Heart right ventricle (tissue), 16 donors: ENCODE measurements around the gene EIF4G1. TPM values are rescaled to one million over a fixed set of nuclear protein-coding genes. Genes with fewer than 3 reads are reported as not detected.

Experiments
- ATAC-seq, 8 donors: fragments of 200-7000 bp; cut with Tn5 transposase; one replicate each; pipeline ENCODE4 v1.9.1; 2020; ENCODE audit warnings: mild to moderate bottlenecking in 8 of 8, moderate library complexity in 8 of 8, moderate number of reproducible peaks in 1 of 8
- DNase-seq, 2 donors: peaks; one replicate each; pipeline ENCODE4 v3.0.0-alpha.2; 2020
- H3K27ac ChIP-seq, 10 donors: fragments of 200-600 bp; sonication (generic) in 2 of 10; one replicate each; pipeline versions ENCODE4 v1.5.0 to v1.8.0; 2020 to 2022; ENCODE audit warnings: mild to moderate bottlenecking in 3 of 10
- H3K27me3 ChIP-seq, 7 donors: fragments of 200-600 bp; one replicate each; pipeline ENCODE4 v1.8.0; 2021 to 2022; ENCODE audit warnings: mild to moderate bottlenecking in 2 of 7
- H3K36me3 ChIP-seq, 9 donors: fragments of 200-600 bp; sonication (generic) in 1 of 9; one replicate each; pipeline versions ENCODE4 v1.5.0 to v1.8.0; 2020 to 2022; ENCODE audit warnings: mild to moderate bottlenecking in 2 of 9
- H3K4me1 ChIP-seq, 9 donors: fragments of 200-600 bp; sonication (generic) in 1 of 9; one replicate each; pipeline versions ENCODE4 v1.5.0 to v1.8.0; 2020 to 2022; ENCODE audit warnings: mild to moderate bottlenecking in 4 of 9
- H3K4me3 ChIP-seq, 10 donors: fragments of 200-600 bp; sonication (generic) in 2 of 10; one replicate each; pipeline versions ENCODE4 v1.5.0 to v1.8.0; 2020 to 2022; ENCODE audit warnings: mild to moderate bottlenecking in 7 of 10, moderate library complexity in 2 of 10
- H3K9me3 ChIP-seq, 11 donors: fragments of 200-600 bp in 10 of 11; sonication (generic) in 2 of 11; one replicate each; pipeline versions ENCODE4 v1.5.0 to v1.8.0; 2013 to 2022; ENCODE audit warnings: mild to moderate bottlenecking in 2 of 11, control low read depth in 1 of 11, moderate library complexity in 1 of 11
- CTCF ChIP-seq, 9 donors: fragments of 200-600 bp; sonication (generic) in 2 of 9; IDR thresholded peaks; one replicate each; pipeline versions ENCODE4 v1.5.0 to v1.8.0; 2021 to 2022; ENCODE audit warnings: antibody characterized with exemption in 9 of 9, mild to moderate bottlenecking in 5 of 9, moderate library complexity in 1 of 9
- WGBS, 2 donors: extraction: QIAGEN DNeasy Blood & Tissue Kit; methylation state at CpG; one replicate each; pipeline ENCODE4 v1.1.7; 2013; ENCODE audit warnings: inconsistent platforms in 1 of 2; 5-methylcytosine and 5-hydroxymethylcytosine counted together
- intact Hi-C, 10 donors: fragments of 100-400 bp; cut with DNase I; formaldehyde crosslinking; loops; one replicate each; pipeline versions ENCODE4 v1.11.1 to v1.14.2; 2022
- polyA plus RNA-seq, 2 donors: library from polyadenylated mRNA; stranded (reverse); fragments of 200-250 nt; gene quantifications; one replicate each; pipeline ENCODE4 v1.2.3, GENCODE V29; 2013
- total RNA-seq, 10 donors: library from RNA; stranded (reverse); fragmentation: NEBNext Ultra II Directional in 3 of 10; extraction: Animal tissue kit (Norgen Biotek cat#: 25700) in 3 of 10; gene quantifications; one replicate each; pipeline versions ENCODE4 v1.2.1 to v1.2.4, GENCODE V29; 2021 to 2023
- donor health status: Arrhythmogenic right ventricular cardiomyopathy.
- donor health status: ischemic (EF 13 %, LVEDD 7.1; RV severe dilation, severe dysfunction).
- donor health status: healthy with polysubstance abuse.
- donor health status: DM: no; HTN: yes; CAD: no.
- donor health status: DM: no; HTN: no; CAD: no.
- donor health status: ischemic (EF 25% LVEDD 6.9; RV normal size, moderate dysfunction).
- donor health status: ischemic (EF 25% LVEDD 5.7; RV mildly dilated, moderate dysfunction).
- donor health status: healthy.
- donor health status: DM: yes; HTN: yes; CAD: no.
- donor health status: Ischemic cardiomyopathy.
- donor health status: ischemic (EF 35%, LVEDD 5.7; RV mildly dilated, moderate dysfunction).
- donor health status: nonischemic (EF 11% LVEDD 7.7; RV severe dilation, severe dysfunction).
- donor health status: DM: yes; HTN: yes; CAD: no.
- donor health status: PGD.
- donor health status: ischemic (EF 29% LVEDD 5.4; RV normal size, mild dysfunction).
- donor health status: nonischemic (EF 23%, LVEDD 6.1; RV moderate dilation, normal function).

EIF4G1 gene
- total and polyA plus RNA-seq, 12 donors: 142 to 316 (median 209) TPM

- H3K27me3 ChIP-seq: no peaks in the 10 kb centered on the region
- H3K9me3 ChIP-seq: no peaks in the 10 kb centered on the region
- TF ChIP-seq CTCF (IDR thresholded peaks at IDR 0.05): no peak
- WGBS, 2 donors: 81 to 86% methylated on average over 9 of the region's 9 CpGs
- H3K27ac ChIP-seq: no peak overlapping the region
- no peak overlapping the region for H3K4me3 ChIP-seq
- peaks cover 6 to 50% (median 37%) of the 10 kb centered on the region in 9 donors for H3K4me1 ChIP-seq
- DNase-seq: no peak
- ATAC-seq: no peak
- H3K36me3 ChIP-seq: peaks cover 0 to 64% (median 15%) of the 10 kb centered on the region in 9 donors
- intact Hi-C loops: loop anchor here in 3 of 10 donors (10.0 kb wide), 4 partner anchors 147 to 1567 kb away; partner anchors contain the start of genes MAGEF1 (in 1 of the 3) and TRA2B (in 1 of the 3)
Measured at GRCh38 chr3:184368116-184368515, 53.7 kb downstream of the EIF4G1 start.

DNA sequence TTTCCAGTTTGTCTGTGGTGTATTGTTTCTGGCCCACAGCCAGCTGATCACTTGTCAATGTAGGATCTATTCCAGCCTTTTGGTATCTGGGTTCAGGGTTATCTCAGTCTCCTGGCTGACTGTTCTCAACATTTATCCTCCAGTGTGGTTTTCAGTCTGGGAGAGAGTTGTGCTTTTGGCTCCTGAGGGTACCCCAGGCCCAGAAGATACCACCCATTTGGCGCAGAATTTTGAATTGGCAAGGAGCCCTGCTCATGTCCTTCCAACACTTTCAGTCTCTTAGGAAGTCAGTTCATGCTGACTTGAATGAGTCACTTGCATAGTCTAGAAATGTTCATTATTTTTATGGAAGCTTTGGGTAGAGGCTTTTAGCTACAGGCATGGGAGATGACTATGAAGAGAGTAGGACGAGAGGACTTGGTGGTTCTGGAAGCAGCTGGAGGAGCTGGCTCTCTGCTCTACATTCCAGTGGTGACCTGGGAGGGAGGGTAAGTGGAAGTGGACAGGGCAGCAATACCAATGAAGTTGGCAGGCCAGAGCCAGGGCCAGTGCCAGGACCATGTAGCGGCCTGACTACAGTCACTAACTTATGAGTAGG is 54.3 kb downstream of the EIF4G1 start:
- TF ChIP-seq CTCF (IDR thresholded peaks at IDR 0.05): no peak
- ATAC-seq: peak in 6 of 8 donors; percentile 13 to 46 (median 35)
- Histone ChIP-seq H3K4me3 (no peak overlapping the region), H3K27me3 (no peaks in the 10 kb centered on the region), H3K4me1 (peaks cover 6 to 47% (median 34%) of the 10 kb centered on the region in 9 donors), H3K9me3 (no peaks in the 10 kb centered on the region), H3K36me3 (peaks cover 0 to 64% (median 15%) of the 10 kb centered on the region in 9 donors), H3K27ac (peak overlapping the region in 6 of 10 donors; percentile 8 to 60 (median 20))
- DNase-seq: no peak
- WGBS, 2 donors: 45 to 47% methylated on average over 3 of the region's 3 CpGs
- intact Hi-C loops: loop anchor here in 3 of 10 donors (10.0 kb wide), 4 partner anchors 146 to 1566 kb away; partner anchors contain the start of genes MAGEF1 (in 1 of the 3) and TRA2B (in 1 of the 3)

- peaks cover 0 to 41% (median 13%) of the 10 kb centered on the region in 9 donors for H3K36me3 ChIP-seq
- intact Hi-C loops: loop anchor here in 9 of 10 donors (1.0 to 10.0 kb wide), 11 partner anchors 96 to 413 kb away; no protein-coding TSS in a partner anchor
- DNase-seq (peak; percentile 73 to 74), ATAC-seq (peak; percentile 86 to 91 (median 87))
- WGBS, 2 donors: 50 to 53% methylated on average over 5 of the region's 5 CpGs
- peaks cover 6 to 33% (median 24%) of the 10 kb centered on the region in 9 donors for H3K4me1 ChIP-seq
- no peak overlapping the region for H3K27ac ChIP-seq
- no peaks in the 10 kb centered on the region for H3K9me3 ChIP-seq
- H3K27me3 ChIP-seq: peaks cover 0 to 21% (median 12%) of the 10 kb centered on the region in 7 donors
- H3K4me3 ChIP-seq: no peak overlapping the region
- TF ChIP-seq CTCF (IDR thresholded peaks at IDR 0.05): peak; percentile 78 to 97 (median 94)
Measured at GRCh38 chr3:184371570-184372018, 57.2 kb downstream of the EIF4G1 start.

- H3K27me3 ChIP-seq: peaks cover 0 to 29% (median 16%) of the 10 kb centered on the region in 7 donors
- ATAC-seq: no peak
- H3K9me3 ChIP-seq: no peaks in the 10 kb centered on the region
- H3K27ac ChIP-seq: no peak overlapping the region
- DNase-seq: no peak
- H3K4me3 ChIP-seq: no peak overlapping the region
- no peak for TF ChIP-seq CTCF (IDR thresholded peaks at IDR 0.05)
- H3K36me3 ChIP-seq: peaks cover 0 to 33% (median 8%) of the 10 kb centered on the region in 9 donors
- WGBS, 2 donors: 69 to 71% methylated on average over 8 of the region's 8 CpGs
- intact Hi-C loops: loop anchor here in 9 of 10 donors (2.0 to 10.0 kb wide), 8 partner anchors 95 to 412 kb away; no protein-coding TSS in a partner anchor
- H3K4me1 ChIP-seq: peaks cover 6 to 33% (median 24%) of the 10 kb centered on the region in 9 donors
Measured at GRCh38 chr3:184372296-184372821, 58.0 kb downstream of the EIF4G1 start.
